Endodermal cell (in vitro differentiated cells): ENCODE measurements around the gene LRBA. TPM values are rescaled to one million over a fixed set of nuclear protein-coding genes. Genes with fewer than 3 reads are reported as not detected.
A peak's percentile ranks its signal among the peaks of the same experiment; 100 is the strongest.

Source experiments
- DNase-seq: peaks from one replicate; pipeline ENCODE4 v3.0.0-alpha.2; 2017
- H3K27ac ChIP-seq: 2 replicates; pipeline ENCODE4 v1.5.1; 2013; ENCODE audit warnings: mild to moderate bottlenecking, low read depth, low read length, moderate library complexity
- H3K27me3 ChIP-seq: 2 replicates; pipeline ENCODE4 v1.6.1; 2013; ENCODE audit warnings: mild to moderate bottlenecking, low read length, moderate library complexity; ENCODE audit not compliant: insufficient read depth, control insufficient read depth, poor library complexity, severe bottlenecking
- H3K36me3 ChIP-seq: 2 replicates; pipeline ENCODE4 v1.7.0; 2013; ENCODE audit warnings: mild to moderate bottlenecking, low read length, moderate library complexity; ENCODE audit not compliant: control insufficient read depth, insufficient read depth
- H3K4me1 ChIP-seq: one replicate; pipeline ENCODE4 v1.7.0; 2013; ENCODE audit warnings: low read length; ENCODE audit not compliant: control insufficient read depth, insufficient read depth
- H3K4me3 ChIP-seq: 2 replicates; pipeline ENCODE4 v1.5.1; 2013; ENCODE audit warnings: mild to moderate bottlenecking, low read length, moderate library complexity
- H3K9ac ChIP-seq: 2 replicates; pipeline ENCODE4 v1.6.1; 2013; ENCODE audit warnings: mild to moderate bottlenecking, low read length, moderate library complexity; ENCODE audit not compliant: poor library complexity, severe bottlenecking; ENCODE audit errors: extremely low read depth
- H3K9me3 ChIP-seq: 2 replicates; pipeline ENCODE4 v1.6.1; 2013; ENCODE audit warnings: mild to moderate bottlenecking, low read length, moderate library complexity; ENCODE audit not compliant: control insufficient read depth
- H3K27ac Mint-ChIP-seq: 2 replicates; pipeline ENCODE4 v1.8.0; 2020; ENCODE audit warnings: mixed read lengths
- H3K27me3 Mint-ChIP-seq: 2 replicates; pipeline ENCODE4 v1.8.0; 2021; ENCODE audit warnings: mild to moderate bottlenecking, mixed read lengths; ENCODE audit not compliant: insufficient read depth
- H3K36me3 Mint-ChIP-seq: 2 replicates; pipeline ENCODE4 v1.8.0; 2020; ENCODE audit warnings: low read depth, mixed read lengths
- H3K4me1 Mint-ChIP-seq: 2 replicates; pipeline ENCODE4 v1.8.0; 2020; ENCODE audit warnings: mixed read lengths
- H3K4me3 Mint-ChIP-seq: 2 replicates; pipeline ENCODE4 v1.8.0; 2020; ENCODE audit warnings: mild to moderate bottlenecking, moderate library complexity, mixed read lengths
- H3K9me3 Mint-ChIP-seq: 2 replicates; pipeline ENCODE4 v1.8.0; 2020; ENCODE audit warnings: mild to moderate bottlenecking, mixed read lengths
- WGBS, 2 experiments: methylation state at CpG; one replicate each; pipeline versions ENCODE4 v1.1.5 to v1.1.7; 2013; ENCODE audit warnings: missing lambda C conversion rate in 2 of 2, mixed read lengths in 1 of 2; ENCODE audit not compliant: insufficient coverage in 1 of 2, insufficient read length in 1 of 2; 5-methylcytosine and 5-hydroxymethylcytosine counted together
- total RNA-seq, 2 donors: library from RNA; stranded (reverse); fragmentation: NEBNext Ultra II Directional in 1 of 2; extraction: Animal tissue kit (Norgen Biotek cat#: 25700) in 1 of 2; gene quantifications; 2 replicates in 1 of 2; 3 replicates in 1 of 2; pipeline ENCODE4 v1.2.1, GENCODE V29; 2021
- TF ChIP-seq, protein P1 (sequence below): fragments of 200-600 bp; sonication (generic); conservative IDR thresholded peaks from 2 replicates; pipeline ENCODE4 v1.5.0; 2021; ENCODE audit warnings: antibody characterized with exemption, mild to moderate bottlenecking

LRBA gene
- total RNA-seq, 2 donors from 2014 or later = 77.3 to 95.9 TPM

DNA sequence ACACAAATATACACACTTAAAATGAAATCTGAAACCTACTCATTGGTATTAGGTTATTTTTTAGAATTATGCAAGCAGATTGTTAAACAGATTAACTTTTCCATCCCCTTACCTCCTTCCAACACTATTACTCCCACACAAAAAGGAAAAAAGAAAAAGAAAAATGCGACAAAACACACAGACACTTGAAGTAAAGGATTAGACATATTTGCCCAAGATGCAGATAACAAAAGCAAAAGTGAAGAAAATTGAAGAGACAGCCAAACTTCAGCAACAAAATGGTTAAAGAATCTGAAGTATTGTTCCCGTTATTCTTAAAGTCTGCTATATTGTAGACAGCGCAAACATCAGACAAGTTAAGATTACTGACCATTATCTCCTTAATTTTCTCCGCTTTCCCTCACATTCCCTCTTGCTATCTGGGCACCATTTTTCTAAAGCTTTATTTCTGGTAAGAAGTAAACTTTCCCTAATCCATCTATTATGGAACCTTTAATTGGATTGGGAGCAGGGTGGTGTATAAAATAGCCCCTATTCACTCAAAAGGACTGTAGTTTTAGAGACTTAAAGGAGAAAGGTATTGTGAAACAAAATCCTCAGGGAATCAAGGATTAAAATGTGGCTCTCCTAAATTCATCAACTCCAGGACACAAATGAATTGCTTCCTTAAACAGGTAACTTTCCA is 467.8 kb downstream of the LRBA start:
- peaks cover 1% of the 10 kb centered on the region for H3K9me3 Mint-ChIP-seq
- no peak overlapping the region for H3K27ac Mint-ChIP-seq
- Histone ChIP-seq H3K4me3 (peak overlapping the region; percentile 28), H3K27me3 (no peaks in the 10 kb centered on the region), H3K36me3 (peaks cover 2% of the 10 kb centered on the region), H3K27ac (no peak overlapping the region), H3K4me1 (peaks cover 8% of the 10 kb centered on the region), H3K9me3 (no peaks in the 10 kb centered on the region), H3K9ac (peak overlapping the region; percentile 9)
- DNase-seq = no peak
- H3K27me3 Mint-ChIP-seq = no peaks in the 10 kb centered on the region
- peaks cover 22% of the 10 kb centered on the region for H3K4me1 Mint-ChIP-seq
- TF ChIP-seq, protein P1, sequence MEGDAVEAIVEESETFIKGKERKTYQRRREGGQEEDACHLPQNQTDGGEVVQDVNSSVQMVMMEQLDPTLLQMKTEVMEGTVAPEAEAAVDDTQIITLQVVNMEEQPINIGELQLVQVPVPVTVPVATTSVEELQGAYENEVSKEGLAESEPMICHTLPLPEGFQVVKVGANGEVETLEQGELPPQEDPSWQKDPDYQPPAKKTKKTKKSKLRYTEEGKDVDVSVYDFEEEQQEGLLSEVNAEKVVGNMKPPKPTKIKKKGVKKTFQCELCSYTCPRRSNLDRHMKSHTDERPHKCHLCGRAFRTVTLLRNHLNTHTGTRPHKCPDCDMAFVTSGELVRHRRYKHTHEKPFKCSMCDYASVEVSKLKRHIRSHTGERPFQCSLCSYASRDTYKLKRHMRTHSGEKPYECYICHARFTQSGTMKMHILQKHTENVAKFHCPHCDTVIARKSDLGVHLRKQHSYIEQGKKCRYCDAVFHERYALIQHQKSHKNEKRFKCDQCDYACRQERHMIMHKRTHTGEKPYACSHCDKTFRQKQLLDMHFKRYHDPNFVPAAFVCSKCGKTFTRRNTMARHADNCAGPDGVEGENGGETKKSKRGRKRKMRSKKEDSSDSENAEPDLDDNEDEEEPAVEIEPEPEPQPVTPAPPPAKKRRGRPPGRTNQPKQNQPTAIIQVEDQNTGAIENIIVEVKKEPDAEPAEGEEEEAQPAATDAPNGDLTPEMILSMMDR = no peak
- peaks cover 5% of the 10 kb centered on the region for H3K36me3 Mint-ChIP-seq
- H3K4me3 Mint-ChIP-seq = no peak overlapping the region
- 76 to 97% methylated on average over 3 to 4 of the region's 4 CpGs for WGBS, 2 experiments

DNA sequence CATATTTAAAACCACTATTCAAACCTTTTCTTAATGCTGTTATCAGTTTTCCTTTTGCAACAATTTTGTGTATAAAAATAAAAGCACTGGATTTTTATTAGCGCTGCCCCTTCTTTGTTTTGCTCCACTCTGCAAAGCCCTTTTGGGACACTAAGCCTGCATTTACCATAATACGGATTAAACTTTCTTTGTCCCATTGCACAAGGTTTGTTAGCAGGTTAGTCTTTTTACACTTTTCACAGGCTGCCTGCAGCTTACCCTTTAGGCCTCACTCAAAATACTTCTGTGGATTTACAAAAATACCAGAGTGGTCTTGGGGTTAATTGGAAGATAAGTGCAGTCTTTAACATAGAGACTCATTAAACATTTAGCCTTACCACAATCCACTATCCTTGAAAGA is 468.8 kb downstream of the LRBA start:
- H3K9ac ChIP-seq = peak overlapping the region; percentile 9
- Mint-ChIP-seq H3K4me3 (no peak overlapping the region), H3K36me3 (no peaks in the 10 kb centered on the region), H3K4me1 (peaks cover 22% of the 10 kb centered on the region), H3K9me3 (no peaks in the 10 kb centered on the region), H3K27me3 (no peaks in the 10 kb centered on the region), H3K27ac (peak overlapping the region; percentile 87)
- TF ChIP-seq, protein P1 = no peak
- H3K4me1 ChIP-seq = peaks cover 8% of the 10 kb centered on the region
- no peaks in the 10 kb centered on the region for H3K36me3 ChIP-seq
- H3K27ac ChIP-seq = no peak overlapping the region
- DNase-seq = no peak
- H3K9me3 ChIP-seq = no peaks in the 10 kb centered on the region
- 84 to 94% methylated on average over 2 of the region's 2 CpGs for WGBS, 2 experiments
- no peaks in the 10 kb centered on the region for H3K27me3 ChIP-seq
- no peak overlapping the region for H3K4me3 ChIP-seq

DNA sequence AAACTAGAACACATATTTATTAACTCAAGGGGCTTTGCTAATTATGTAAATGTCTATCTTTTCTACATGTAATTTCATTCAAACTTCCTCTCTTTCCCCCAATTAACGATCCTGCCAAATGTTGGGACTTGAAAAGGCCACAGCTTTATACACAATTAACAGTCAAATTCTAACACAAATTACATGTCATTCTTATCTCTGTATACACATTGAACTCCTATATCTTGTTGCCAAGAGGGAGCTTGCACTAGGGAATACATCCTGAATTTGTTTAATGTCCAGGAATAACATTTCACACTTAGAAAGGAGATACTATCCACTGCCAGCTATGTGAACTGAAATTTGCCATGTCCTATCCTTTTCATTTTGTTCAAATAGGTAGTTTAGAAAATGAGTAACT is 472.0 kb downstream of the LRBA start:
- Histone ChIP-seq H3K4me3 (no peak overlapping the region), H3K27me3 (no peaks in the 10 kb centered on the region), H3K36me3 (no peaks in the 10 kb centered on the region), H3K9me3 (no peaks in the 10 kb centered on the region), H3K4me1 (peaks cover 6% of the 10 kb centered on the region), H3K9ac (no peak overlapping the region), H3K27ac (no peak overlapping the region)
- Mint-ChIP-seq H3K4me3 (no peak overlapping the region), H3K27ac (no peak overlapping the region), H3K9me3 (no peaks in the 10 kb centered on the region), H3K27me3 (no peaks in the 10 kb centered on the region), H3K36me3 (no peaks in the 10 kb centered on the region), H3K4me1 (peaks cover 26% of the 10 kb centered on the region)
- TF ChIP-seq, protein P1 = no peak
- DNase-seq = no peak
- WGBS, 2 experiments = 76 to 100% methylated on average over 1 of the region's 1 CpG
